GM08714 (cell line): ENCODE data around the gene CIAO1.

Experiments
- H3K4me3 ChIP-seq: fragments of 200-500 bp; sonication (Bioruptor generic); 2 replicates; pipeline ENCODE4 v1.5.1; 2014; ENCODE audit warnings: mild to moderate bottlenecking, low read length, inconsistent platforms
- ZNF274 ChIP-seq: IDR thresholded peaks from 2 replicates; pipeline ENCODE4 v1.6.1; 2012; ENCODE audit warnings: mild to moderate bottlenecking, low read depth, low read length

The CIAO1 gene

GRCh38 chr2:96318723-96319122 lies 52.7 kb downstream of the CIAO1 start:
- no peak overlapping the region for H3K4me3 ChIP-seq
- TF ChIP-seq ZNF274, result no peak

GRCh38 chr2:96319396-96319795 lies 53.4 kb downstream of the CIAO1 start:
- TF ChIP-seq ZNF274, result no peak
- peak overlapping the region; percentile 31; the same call in 1 of the 2 replicates for H3K4me3 ChIP-seq

- TF ChIP-seq ZNF274, result no peak
- H3K4me3 ChIP-seq, result peak overlapping the region; percentile 92; the same call in 1 of the 2 replicates
Observed at GRCh38 chr2:96320326-96320725, 54.3 kb downstream of the CIAO1 start.

GRCh38 chr2:96320728-96321622 lies 55.0 kb downstream of the CIAO1 start:
- no peak for TF ChIP-seq ZNF274
- peak overlapping the region; percentile 92 for H3K4me3 ChIP-seq
